Endothelial cell of umbilical vein (primary cell): ENCODE data around the gene ZNF234. TPM values are rescaled to one million over a fixed set of nuclear protein-coding genes. Genes with fewer than 3 reads are reported as not detected.
A peak's percentile ranks its signal among the peaks of the same experiment; 100 is the strongest.

Experiments
- Bru-seq: library from RNA; stranded (reverse); fragments of 400-500 nt; gene quantifications from one replicate; lab custom pipeline; 2021; lab: Mats Ljungman, UMichigan
- BruChase-seq, 2 experiments: library from RNA; stranded (reverse); fragments of 400-500 nt; gene quantifications; one replicate each; lab custom pipeline; 2021; lab: Mats Ljungman, UMichigan
- BruUV-seq: library from RNA; stranded (reverse); fragments of 400-500 nt; replicated peaks from 2 replicates; lab custom pipeline; 2021; lab: Mats Ljungman, UMichigan
- CTCF ChIA-PET: fragments of 300-600, 350-600 bp; sonication (Branson Sonifier 250); formaldehyde crosslinking; loops from one replicate; lab custom pipeline; 2021; ENCODE audit warnings: antibody characterized with exemption, inconsistent platforms; lab: Charles Lee
- POLR2A ChIA-PET: fragments of 300-600, 350-600 bp; sonication (Branson Sonifier 250); formaldehyde crosslinking; loops from one replicate; lab custom pipeline; 2021; ENCODE audit warnings: antibody characterized with exemption, inconsistent platforms; lab: Charles Lee
- DNase-seq: peaks from one replicate; pipeline ENCODE4 v3.0.0-alpha.2; 2011; ENCODE audit warnings: low read depth, low spot score
- FAIRE-seq: peaks from 2 replicates; lab custom pipeline; 2011; peaks lifted over from hg19 to GRCh38; lab: Jason Lieb, UNC
- H2AFZ ChIP-seq: 2 replicates; pipeline ENCODE4 v1.6.0; 2012; ENCODE audit warnings: low read depth, low read length, control low read depth, inconsistent platforms
- H3K27ac ChIP-seq: 2 replicates; pipeline ENCODE4 v1.5.1; 2011; ENCODE audit warnings: low read depth, mild to moderate bottlenecking, control low read depth, low read length, moderate library complexity; ENCODE audit not compliant: insufficient read depth
- H3K27me3 ChIP-seq, 2 experiments: 2 replicates each; pipeline versions ENCODE4 v1.6.0 to v1.6.1; 2011; ENCODE audit warnings: low read length in 2 of 2, mixed read lengths in 1 of 2; ENCODE audit not compliant: control insufficient read depth in 2 of 2, insufficient read depth in 2 of 2
- H3K36me3 ChIP-seq, 2 experiments: 2 replicates in 1 of 2; 3 replicates in 1 of 2; pipeline ENCODE4 v1.5.1; 2011; ENCODE audit warnings: low read length in 2 of 2, mild to moderate bottlenecking in 1 of 2, moderate library complexity in 1 of 2; ENCODE audit not compliant: control insufficient read depth in 2 of 2, insufficient read depth in 2 of 2; ENCODE audit errors: extremely low read depth in 1 of 2
- H3K4me1 ChIP-seq: 3 replicates; pipeline ENCODE4 v1.5.1; 2011; ENCODE audit warnings: mild to moderate bottlenecking, low read length; ENCODE audit not compliant: control insufficient read depth, insufficient read depth; ENCODE audit errors: extremely low read depth
- H3K4me2 ChIP-seq: 2 replicates; pipeline ENCODE4 v1.6.1; 2011; ENCODE audit warnings: low read length, control low read depth, mixed read lengths; ENCODE audit not compliant: insufficient read depth
- H3K4me3 ChIP-seq, 3 experiments: fragments of 200-600 bp in 1 of 3; sonication (generic), shearing (Covaris generic) in 1 of 3; replicated peaks in 1 of 3; 2 replicates each; pipeline ENCODE4 v1.5.1; 2011 to 2016; ENCODE audit warnings: control low read depth in 3 of 3, low read length in 3 of 3, mild to moderate bottlenecking in 2 of 3, inconsistent platforms in 1 of 3, low read depth in 1 of 3, moderate library complexity in 1 of 3; ENCODE audit not compliant: insufficient read depth in 1 of 3
- H3K79me2 ChIP-seq: 2 replicates; pipeline ENCODE4 v1.6.0; 2012; ENCODE audit warnings: low read length, inconsistent platforms; ENCODE audit not compliant: control insufficient read depth, insufficient read depth
- H3K9ac ChIP-seq: replicated peaks from 2 replicates; pipeline ENCODE3; 2011; ENCODE audit warnings: low read length, control low read depth; ENCODE audit not compliant: insufficient read depth; ENCODE audit errors: extremely low read depth
- H3K9me1 ChIP-seq: replicated peaks from 3 replicates; pipeline ENCODE4 v1.6.0; 2011; ENCODE audit warnings: mild to moderate bottlenecking, low read length; ENCODE audit not compliant: control insufficient read depth, insufficient read depth; ENCODE audit errors: extremely low read depth
- H3K9me3 ChIP-seq: replicated peaks from 2 replicates; pipeline ENCODE4 v1.5.1; 2012; ENCODE audit warnings: low read length, inconsistent platforms; ENCODE audit not compliant: control insufficient read depth, insufficient read depth
- H4K20me1 ChIP-seq: replicated peaks from 2 replicates; pipeline ENCODE3; 2011; ENCODE audit warnings: mild to moderate bottlenecking, low read length; ENCODE audit not compliant: control insufficient read depth, insufficient read depth; ENCODE audit errors: extremely low read depth
- CTCF ChIP-seq, 2 donors: IDR thresholded peaks; 1 replicate in 1 of 2; 2 replicates in 1 of 2; pipeline ENCODE4 v1.5.1; 2011; ENCODE audit warnings: low read length in 2 of 2, mild to moderate bottlenecking in 2 of 2, moderate library complexity in 2 of 2, control low read depth in 1 of 2, inconsistent platforms in 1 of 2, low read depth in 1 of 2; ENCODE audit not compliant: insufficient read depth in 1 of 2; ENCODE audit errors: extremely low read depth in 1 of 2
- EZH2 ChIP-seq: IDR thresholded peaks from 2 replicates; pipeline ENCODE4 v1.6.1; 2012; ENCODE audit warnings: borderline replicate concordance, low read depth, mild to moderate bottlenecking, moderate library complexity, low read length, inconsistent platforms; ENCODE audit not compliant: severe bottlenecking
- FOS ChIP-seq: IDR thresholded peaks from 2 replicates; pipeline ENCODE4 v1.6.1; 2011; ENCODE audit warnings: mild to moderate bottlenecking, low read length, moderate library complexity, borderline replicate concordance; ENCODE audit not compliant: insufficient read depth
- GATA2 ChIP-seq: IDR thresholded peaks from 2 replicates; pipeline ENCODE4 v1.7.0; 2011; ENCODE audit warnings: low read depth, mild to moderate bottlenecking, moderate library complexity, mixed read lengths, low read length; ENCODE audit not compliant: insufficient read length, insufficient read depth
- JUN ChIP-seq: IDR thresholded peaks from 2 replicates; pipeline ENCODE4 v1.6.1; 2011; ENCODE audit warnings: borderline replicate concordance, low read depth; ENCODE audit not compliant: insufficient read length, insufficient read depth
- MYC ChIP-seq: IDR thresholded peaks from one replicate; pipeline ENCODE4 v1.6.1; 2011; ENCODE audit warnings: mild to moderate bottlenecking, low read depth, low read length
- POLR2A ChIP-seq: IDR thresholded peaks from 2 replicates; pipeline ENCODE4 v1.6.1; 2012; ENCODE audit warnings: low read depth, mild to moderate bottlenecking, control low read depth, low read length
- POLR2AphosphoS5 ChIP-seq: IDR thresholded peaks from 2 replicates; pipeline ENCODE4 v1.6.1; 2012; ENCODE audit warnings: low read depth, mild to moderate bottlenecking, control low read depth, low read length, moderate library complexity; ENCODE audit not compliant: insufficient read depth
- dilution Hi-C: fragments of 300-500 bp; cut with MboI; formaldehyde crosslinking; loops from one replicate; pipeline ENCODE4 v1.15.0; 2019; ENCODE audit warnings: low sequenced_read_pairs; ENCODE audit not compliant: extremely low pct_ligation_motif_present
- intact Hi-C: fragments of 100-400 bp; cut with micrococcal nuclease; formaldehyde crosslinking; loops from one replicate; pipeline ENCODE4 v1.10.0; 2022
- long read RNA-seq: library from polyadenylated mRNA; stranded (forward); transcript quantifications from one replicate; pipeline ENCODE4 v2.0.0, GENCODE V29; 2021
- polyA minus RNA-seq, 3 experiments: library from RNA; depleted of rRNA, polyadenylated mRNA; stranded (reverse); fragments of >200 nt; gene quantifications; 1 replicate in 1 of 3; 2 replicates in 2 of 3; pipeline ENCODE4 v1.2.3, GENCODE V29; 2011
- polyA plus RNA-seq, 4 experiments: library from polyadenylated mRNA; depleted of rRNA in 3 of 4; stranded (reverse) in 3 of 4; unstranded in 1 of 4; fragments of >200 nt; gene quantifications; 2 replicates each; pipeline versions ENCODE4 v1.2.1 to v1.2.3, GENCODE V29; 2011 to 2012; ENCODE audit warnings: missing spikeins in 1 of 4
- total RNA-seq: library from RNA; stranded (reverse); gene quantifications from 2 replicates; pipeline ENCODE4 v1.2.3, GENCODE V29; 2021
- TF ChIP-seq, protein P1 (sequence below): IDR thresholded peaks from 2 replicates; pipeline ENCODE4 v1.6.1; 2011; ENCODE audit not compliant: insufficient read depth, insufficient read length

The ZNF234 gene
- total RNA-seq, result 10.6 and 11.9 TPM in 2 replicates
- polyA plus RNA-seq, result 2.1 and 2.5 TPM in 2 replicates
- 2.1 and 2.5 TPM in 2 replicates for polyA plus RNA-seq (2011; cell fraction: cytosol; rRNA removed)
- polyA plus RNA-seq (2011; cell fraction: nucleus; rRNA removed), result 13.2 and 15.7 TPM in 2 replicates
- 4.4 and 5.5 TPM in 2 replicates for polyA plus RNA-seq (2012)
- polyA minus RNA-seq, result 7.3 and 9.6 TPM in 2 replicates
- polyA minus RNA-seq (2011; cell fraction: cytosol; rRNA and poly(A)+ RNA removed), result 3.7 TPM
- polyA minus RNA-seq (2011; cell fraction: nucleus; rRNA and poly(A)+ RNA removed), result 5.4 and 10.1 TPM in 2 replicates
- percentile 61 among the genes with signal in this experiment for Bru-seq, nascent RNA
- percentile 60 among the genes with signal in this experiment for BruChase-seq, experiment 1, labeled RNA remaining after a 6-hour chase
- percentile 72 among the genes with signal in this experiment for BruChase-seq, experiment 2, labeled RNA remaining after a 2-hour chase
- long read RNA-seq, full-length matches to known transcripts, result 6 of 17 reads
- long read RNA-seq, partial matches to known transcripts, result 1 of 17 reads
- long read RNA-seq, other reads (novel, unspliced or antisense), result 10 of 17 reads

GRCh38 chr19:44141191-44142058 is at the start of gene ZNF234:
Gene ZNF234 (plus strand): TSS chr19:44141554. CDS start chr19:44144633, 3,079 bp downstream.
- intact Hi-C loops, result loop anchor here (1.0 to 2.0 kb wide), 4 partner anchors 23 to 314 kb away; partner anchors contain the start of genes ZNF225, ZNF283 and ZNF284
- H3K4me2 ChIP-seq, result peak within 1 kb of the TSS; percentile 82
- TSS peak; percentile 54 for BruUV-seq

GRCh38 chr19:44092108-44092507 is 49.2 kb upstream of the ZNF234 start:
- no peak overlapping the region for H3K27ac ChIP-seq
- H3K9me1 ChIP-seq, result no peaks in the 10 kb centered on the region
- TF ChIP-seq POLR2A (no peak), GATA2 (no peak), FOS (no peak), EZH2 (no peak), JUN (no peak), MYC (no peak), CTCF (IDR thresholded peaks at IDR 0.05; ENCODE audit: extremely low read depth in 1 of 2, insufficient read depth in 1 of 2, low read depth in 1 of 2, low read length in 2 of 2) (no peak), POLR2AphosphoS5 (no peak)
- TF ChIP-seq, protein P1, sequence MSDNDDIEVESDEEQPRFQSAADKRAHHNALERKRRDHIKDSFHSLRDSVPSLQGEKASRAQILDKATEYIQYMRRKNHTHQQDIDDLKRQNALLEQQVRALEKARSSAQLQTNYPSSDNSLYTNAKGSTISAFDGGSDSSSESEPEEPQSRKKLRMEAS, result no peak
- no peaks in the 10 kb centered on the region for H3K9me3 ChIP-seq
- no peak overlapping the region for H3K4me3 ChIP-seq
- H2AFZ ChIP-seq, result no peak overlapping the region
- H3K79me2 ChIP-seq, result peaks cover 11% of the 10 kb centered on the region
- no peak overlapping the region for H3K4me2 ChIP-seq
- peaks cover 8% of the 10 kb centered on the region for H3K4me1 ChIP-seq
- DNase-seq (no peak), FAIRE-seq (no peak)
- peaks cover 1 to 2% of the 10 kb centered on the region in 2 experiments for H3K36me3 ChIP-seq
- no peak overlapping the region for H3K9ac ChIP-seq
- no TSS peak for BruUV-seq
- H3K27me3 ChIP-seq, result no peaks in the 10 kb centered on the region
- dilution Hi-C loops (no loop called here), intact Hi-C loops (loop anchor here (5.0 to 10.0 kb wide), 2 partner anchors 267 to 310 kb away; partner anchors contain the start of genes ZNF283 and ZNF285)
- ChIA-PET CTCF (no interaction called here), POLR2A (no interaction called here)
- H4K20me1 ChIP-seq, result no peaks in the 10 kb centered on the region

More at GRCh38 chr19:44141191-44142058, at the start of gene ZNF234:
- peak within 1 kb of the TSS; percentile 64 to 71 (median 67) for H3K4me3 ChIP-seq
- no peaks in the 10 kb centered on the region for H3K27me3 ChIP-seq
- POLR2A ChIA-PET, result interaction anchor here (0.5 kb wide), 1 partner anchor 99 kb away, joined by 3 read pairs; no protein-coding TSS in a partner anchor
- DNase-seq (peak; percentile 83), FAIRE-seq (peak; percentile 74)
- peak within 1 kb of the TSS; percentile 14 for H3K27ac ChIP-seq
- no peaks in the 10 kb centered on the region for H3K9me3 ChIP-seq
- CTCF ChIA-PET, result interaction anchor here (1.5 kb wide), 1 partner anchor 12 kb away, joined by 5 read pairs; no protein-coding TSS in a partner anchor
- H4K20me1 ChIP-seq, result no peaks in the 10 kb centered on the region
- peaks cover 7% of the 10 kb centered on the region for H3K79me2 ChIP-seq
- TF ChIP-seq MYC (no peak), POLR2A (peak; percentile 59), POLR2AphosphoS5 (peak; percentile 47)
- H3K9me1 ChIP-seq, result no peaks in the 10 kb centered on the region
- peak within 1 kb of the TSS; percentile 67 for H2AFZ ChIP-seq
- dilution Hi-C loops, result no loop called here
- H3K4me1 ChIP-seq, result peaks cover 6% of the 10 kb centered on the region
- H3K9ac ChIP-seq, result peak within 1 kb of the TSS; percentile 54
- H3K36me3 ChIP-seq, result peaks cover 1 to 2% of the 10 kb centered on the region in 2 experiments
